SJCRH30 (cell line): Measurements from ENCODE around the gene IRF4. TPM values are rescaled to one million over a fixed set of nuclear protein-coding genes. Genes with fewer than 3 reads are reported as not detected.

ENCODE experiments used
- DNase-seq, 2 experiments: peaks; one replicate each; pipeline ENCODE4 v3.0.0-alpha.2; 2015 to 2020
- H3K27ac ChIP-seq: fragments of 250-450 bp; sonication (Bioruptor Pico); 2 replicates; pipeline ENCODE4 v1.5.1; 2020; ENCODE audit warnings: mild to moderate bottlenecking, moderate library complexity
- H3K27me3 ChIP-seq: fragments of 250-450 bp; sonication (Bioruptor Pico); 2 replicates; pipeline ENCODE4 v1.5.1; 2020; ENCODE audit warnings: mild to moderate bottlenecking, moderate library complexity
- H3K36me3 ChIP-seq: fragments of 250-450 bp; sonication (Bioruptor Pico); 2 replicates; pipeline ENCODE4 v1.5.1; 2020; ENCODE audit warnings: mild to moderate bottlenecking, moderate library complexity
- H3K4me1 ChIP-seq: fragments of 250-450 bp; sonication (Bioruptor Pico); 2 replicates; pipeline ENCODE4 v1.5.1; 2020; ENCODE audit warnings: mild to moderate bottlenecking, moderate library complexity
- H3K4me3 ChIP-seq: fragments of 250-450 bp; sonication (Bioruptor Pico); 2 replicates; pipeline ENCODE4 v1.5.1; 2020; ENCODE audit warnings: mild to moderate bottlenecking, moderate library complexity
- H3K9me3 ChIP-seq: fragments of 250-450 bp; sonication (Bioruptor Pico); replicated peaks from 2 replicates; pipeline ENCODE4 v1.5.1; 2020; ENCODE audit warnings: mild to moderate bottlenecking, moderate library complexity
- total RNA-seq: library from RNA; depleted of rRNA; stranded (reverse); fragments of >200 nt; shearing (Covaris generic); gene quantifications from 2 replicates; pipeline ENCODE4 v1.2.3, GENCODE V29; 2014

Gene IRF4
- total RNA-seq, 1 experiment from 2014 or later = not detected

DNA sequence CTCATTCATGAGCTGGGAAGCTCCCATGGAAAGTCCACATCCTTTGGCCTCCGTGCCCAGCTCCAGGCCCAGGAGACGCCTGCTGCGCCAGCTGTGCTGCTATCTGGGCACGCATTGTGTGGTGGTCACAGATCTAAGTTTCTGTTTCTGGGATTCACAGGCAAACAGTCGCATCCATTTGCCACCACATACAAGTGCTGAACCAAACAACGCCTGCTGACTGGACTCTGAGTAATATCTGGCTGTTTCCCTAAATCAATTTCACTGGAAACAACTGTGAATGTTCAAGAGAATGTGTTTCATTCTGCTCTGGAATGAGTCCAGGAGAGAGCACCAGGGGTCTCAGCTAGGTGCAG lies 45.5 kb downstream of the IRF4 start:
- Histone ChIP-seq H3K4me1 (no peaks in the 10 kb centered on the region), H3K4me3 (no peak overlapping the region), H3K27me3 (no peaks in the 10 kb centered on the region), H3K36me3 (no peaks in the 10 kb centered on the region), H3K9me3 (no peaks in the 10 kb centered on the region), H3K27ac (no peak overlapping the region)
- DNase-seq = no peak

GRCh38 chr6:438634-439170 lies 47.1 kb downstream of the IRF4 start:
- no peak for DNase-seq
- no peaks in the 10 kb centered on the region for H3K9me3 ChIP-seq
- no peaks in the 10 kb centered on the region for H3K36me3 ChIP-seq

DNA sequence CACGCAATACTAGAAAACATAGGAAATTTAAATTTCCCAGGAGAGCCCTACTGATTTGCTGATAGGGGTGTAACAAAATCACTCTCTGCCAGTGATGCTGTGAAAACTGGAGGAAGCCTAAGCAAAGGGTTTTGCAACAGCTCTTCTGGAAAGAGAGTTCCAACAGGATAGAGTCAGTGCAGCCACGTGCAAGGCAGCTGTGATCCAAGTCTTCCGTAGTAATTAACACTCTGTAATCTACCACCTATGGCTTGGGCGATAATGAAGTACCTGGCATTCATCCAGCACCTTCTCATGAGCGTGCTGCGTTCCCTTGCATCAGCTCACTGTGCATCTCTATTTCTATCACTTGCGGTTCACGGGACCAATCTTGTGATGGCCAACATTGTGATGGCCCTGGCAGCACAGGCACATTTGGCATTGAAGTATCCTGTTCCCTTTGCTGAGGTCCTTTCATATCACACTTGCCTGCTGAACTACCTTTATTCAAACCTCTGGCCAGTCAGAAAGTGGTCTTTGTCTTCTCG lies 48.2 kb downstream of the IRF4 start:
- Histone ChIP-seq H3K36me3 (no peaks in the 10 kb centered on the region), H3K27me3 (no peaks in the 10 kb centered on the region), H3K27ac (no peak overlapping the region), H3K4me3 (no peak overlapping the region), H3K4me1 (no peaks in the 10 kb centered on the region), H3K9me3 (no peaks in the 10 kb centered on the region)
- DNase-seq = no peak

More at GRCh38 chr6:438634-439170, 47.1 kb downstream of the IRF4 start:
- Histone ChIP-seq H3K4me3 (no peak overlapping the region), H3K4me1 (no peaks in the 10 kb centered on the region), H3K27me3 (no peaks in the 10 kb centered on the region), H3K27ac (no peak overlapping the region)

DNA sequence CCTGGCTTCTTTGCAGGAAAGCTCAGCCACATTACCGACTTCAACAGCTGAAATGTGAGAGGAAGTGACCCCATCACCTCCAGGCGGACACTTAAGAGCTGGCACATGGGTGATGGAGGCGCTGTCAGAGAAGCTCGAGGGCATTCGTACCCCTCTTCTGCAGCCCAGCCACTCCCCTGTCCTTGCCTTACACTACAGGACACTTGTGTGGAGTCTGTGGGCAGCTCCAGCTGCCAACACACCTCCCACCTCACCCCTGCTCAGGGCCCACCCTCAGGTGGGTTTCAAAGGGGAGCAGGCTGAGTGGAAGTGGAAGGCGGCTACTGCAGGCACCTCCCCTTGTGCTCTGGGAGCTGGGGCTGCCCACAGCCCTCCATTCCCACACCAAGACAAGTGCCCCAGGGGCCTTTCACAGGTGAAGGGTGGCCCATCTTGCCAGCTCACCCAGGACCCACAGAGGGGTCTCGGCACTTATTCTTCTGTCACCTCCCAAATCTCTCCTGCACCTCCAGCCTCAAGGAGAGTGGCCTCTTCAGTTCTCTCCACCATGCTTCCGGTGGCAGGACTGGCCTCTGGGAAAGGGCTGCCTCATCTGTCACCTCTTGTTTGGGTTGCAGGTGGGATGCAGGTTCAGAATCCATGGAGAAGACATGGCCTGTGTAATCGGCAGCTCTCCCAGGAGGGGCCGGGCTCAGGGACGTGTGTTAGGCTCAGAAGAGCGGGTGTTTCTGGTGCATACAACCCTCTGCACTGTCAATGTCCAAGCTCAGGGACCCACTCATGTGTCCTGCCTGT lies 49.8 kb downstream of the IRF4 start:
- DNase-seq = no peak
- Histone ChIP-seq H3K4me3 (no peak overlapping the region), H3K27me3 (no peaks in the 10 kb centered on the region), H3K4me1 (no peaks in the 10 kb centered on the region), H3K9me3 (no peaks in the 10 kb centered on the region), H3K36me3 (no peaks in the 10 kb centered on the region), H3K27ac (no peak overlapping the region)

DNA sequence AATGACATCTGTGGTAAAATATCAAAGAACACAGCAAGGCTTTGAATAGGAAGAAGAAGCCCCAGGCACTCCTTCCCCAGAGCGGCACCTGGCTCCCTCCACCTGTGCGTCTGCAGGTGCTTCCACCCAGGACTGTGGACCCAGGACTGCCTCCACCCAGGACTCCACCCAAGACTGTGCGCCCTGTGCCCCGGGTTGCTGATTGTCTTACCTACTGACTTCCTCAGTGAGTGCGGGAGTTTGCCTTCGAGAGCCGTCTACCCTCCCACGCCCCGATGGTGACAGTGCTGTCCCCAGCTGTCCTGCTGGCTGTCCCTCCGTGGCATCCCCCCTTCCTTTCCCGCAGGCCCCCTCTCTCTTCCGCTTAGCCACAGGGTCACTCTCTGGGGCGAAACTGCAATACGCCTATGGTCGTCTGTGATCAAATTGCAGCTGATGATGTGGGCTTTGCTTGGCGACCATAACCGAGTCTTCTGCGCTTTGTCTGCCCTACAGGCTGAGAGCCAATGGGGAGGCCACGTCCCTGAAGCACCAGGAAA lies 52.1 kb downstream of the IRF4 start:
- H3K36me3 ChIP-seq = no peaks in the 10 kb centered on the region
- no peak for DNase-seq
- H3K27ac ChIP-seq = no peak overlapping the region
- no peak overlapping the region for H3K4me3 ChIP-seq
- no peaks in the 10 kb centered on the region for H3K9me3 ChIP-seq
- H3K27me3 ChIP-seq = no peaks in the 10 kb centered on the region
- no peaks in the 10 kb centered on the region for H3K4me1 ChIP-seq

DNA sequence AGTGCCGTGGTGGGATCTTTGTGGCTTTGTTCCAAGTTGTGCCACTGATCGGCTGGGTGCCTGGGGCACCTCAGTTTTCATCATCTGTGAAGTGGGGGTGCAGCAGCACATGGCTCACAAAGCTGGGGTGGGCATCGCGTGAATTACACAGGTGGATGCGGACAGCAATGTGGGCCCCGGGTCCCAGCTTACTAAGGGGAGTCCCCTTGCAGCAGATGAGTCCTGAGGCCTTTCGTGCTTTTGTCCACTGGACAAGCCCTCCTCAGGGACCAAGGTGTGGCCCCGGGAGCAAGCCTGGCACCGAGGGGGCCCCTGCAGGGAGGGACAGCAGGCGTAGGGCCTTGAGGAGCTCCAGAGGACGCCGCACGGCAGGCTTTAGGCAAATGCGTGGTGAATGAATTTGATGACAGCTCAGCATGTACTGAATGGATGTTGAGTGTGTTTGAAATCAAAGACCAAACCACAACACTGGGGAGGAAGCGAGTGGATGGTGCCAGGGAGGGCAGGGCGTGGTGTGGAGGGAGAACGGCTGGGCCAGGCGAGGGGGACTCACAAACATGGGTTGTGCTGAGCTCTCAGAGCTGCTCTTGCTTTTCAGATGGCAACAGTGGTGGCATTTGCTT lies 53.2 kb downstream of the IRF4 start:
- H3K27ac ChIP-seq = no peak overlapping the region

GRCh38 chr6:445571-446417 lies 54.2 kb downstream of the IRF4 start:
- H3K36me3 ChIP-seq = no peaks in the 10 kb centered on the region
- H3K27ac ChIP-seq = no peak overlapping the region
- H3K27me3 ChIP-seq = no peaks in the 10 kb centered on the region
- H3K4me1 ChIP-seq = no peaks in the 10 kb centered on the region
- no peak overlapping the region for H3K4me3 ChIP-seq
- DNase-seq = no peak
- no peaks in the 10 kb centered on the region for H3K9me3 ChIP-seq

More for the DNA sequence above, 53.2 kb downstream of the IRF4 start:
- no peak for DNase-seq
- Histone ChIP-seq H3K36me3 (no peaks in the 10 kb centered on the region), H3K9me3 (no peaks in the 10 kb centered on the region), H3K27me3 (no peaks in the 10 kb centered on the region), H3K4me3 (no peak overlapping the region), H3K4me1 (no peaks in the 10 kb centered on the region)

- Histone ChIP-seq H3K4me1 (no peaks in the 10 kb centered on the region), H3K27ac (no peak overlapping the region), H3K4me3 (no peak overlapping the region), H3K27me3 (no peaks in the 10 kb centered on the region), H3K9me3 (no peaks in the 10 kb centered on the region), H3K36me3 (no peaks in the 10 kb centered on the region)
- no peak for DNase-seq
Measured at GRCh38 chr6:446418-447366, 55.1 kb downstream of the IRF4 start.

DNA sequence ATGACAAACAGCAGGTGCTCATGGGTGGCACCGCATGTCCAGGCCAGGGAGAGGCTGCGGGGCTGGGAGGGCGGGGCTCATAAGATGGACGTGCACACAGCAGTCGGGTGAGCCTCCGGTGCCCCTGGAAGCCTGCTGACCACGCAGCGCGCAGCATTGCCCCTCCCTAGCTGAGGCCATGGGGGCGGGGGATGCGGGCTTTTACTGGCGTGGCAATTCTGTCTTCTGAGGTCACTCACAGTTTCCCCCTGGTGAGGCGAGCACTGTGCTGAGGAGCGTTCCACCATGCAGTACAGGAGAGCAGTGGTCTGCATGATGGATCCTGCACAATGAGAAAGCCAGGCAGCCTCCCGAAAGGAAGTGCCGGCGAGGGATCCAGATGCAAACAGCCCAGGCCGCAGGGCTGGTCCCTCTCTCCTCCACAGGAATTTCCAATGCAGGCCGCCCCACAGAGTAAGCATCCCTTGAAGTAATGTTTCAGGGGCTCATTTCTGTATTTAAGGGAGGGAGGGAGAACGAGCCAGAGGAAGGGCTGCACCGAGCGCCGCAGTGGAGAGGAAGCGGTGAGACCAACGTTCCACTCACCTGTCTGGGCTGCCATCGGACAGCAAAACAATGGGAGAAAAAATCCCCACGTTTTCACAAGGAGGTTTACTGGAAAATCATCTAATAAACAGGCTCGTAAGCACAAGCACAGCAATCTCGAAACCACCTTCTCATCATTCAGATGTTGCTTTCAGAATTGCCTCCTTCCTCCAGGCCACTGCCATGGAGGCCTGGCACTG lies 56.0 kb downstream of the IRF4 start:
- Histone ChIP-seq H3K4me3 (no peak overlapping the region), H3K4me1 (no peaks in the 10 kb centered on the region), H3K27me3 (no peaks in the 10 kb centered on the region), H3K27ac (no peak overlapping the region), H3K9me3 (no peaks in the 10 kb centered on the region), H3K36me3 (no peaks in the 10 kb centered on the region)
- no peak for DNase-seq

- no peaks in the 10 kb centered on the region for H3K9me3 ChIP-seq
Measured at GRCh38 chr6:448296-449056, 56.9 kb downstream of the IRF4 start.

DNA sequence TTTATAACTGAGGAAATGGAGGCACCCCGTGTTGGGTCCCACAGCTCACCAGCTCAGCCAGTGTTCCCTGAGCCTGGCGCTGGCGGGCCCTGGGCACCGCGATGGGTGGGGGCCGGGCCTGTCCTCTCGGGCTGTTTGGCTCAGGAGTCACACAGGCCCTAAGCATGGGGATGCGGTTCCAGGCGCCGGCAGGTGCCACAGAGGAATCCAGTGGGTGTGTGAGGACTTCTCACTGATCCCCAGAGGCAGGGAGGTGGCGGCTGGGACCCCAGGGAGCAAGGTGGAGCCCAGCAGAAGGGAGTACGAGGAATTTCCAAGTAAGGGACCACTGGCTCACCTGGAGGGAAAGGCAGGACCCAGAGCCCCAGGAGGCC lies 57.5 kb downstream of the IRF4 start:
- no peak for DNase-seq
- Histone ChIP-seq H3K9me3 (no peaks in the 10 kb centered on the region), H3K27me3 (no peaks in the 10 kb centered on the region), H3K27ac (no peak overlapping the region), H3K4me3 (no peak overlapping the region), H3K36me3 (no peaks in the 10 kb centered on the region), H3K4me1 (no peaks in the 10 kb centered on the region)

More at GRCh38 chr6:448296-449056, 56.9 kb downstream of the IRF4 start:
- H3K27me3 ChIP-seq = no peaks in the 10 kb centered on the region
- no peaks in the 10 kb centered on the region for H3K36me3 ChIP-seq
- no peaks in the 10 kb centered on the region for H3K4me1 ChIP-seq
- H3K4me3 ChIP-seq = no peak overlapping the region
- DNase-seq = no peak
- H3K27ac ChIP-seq = no peak overlapping the region

DNA sequence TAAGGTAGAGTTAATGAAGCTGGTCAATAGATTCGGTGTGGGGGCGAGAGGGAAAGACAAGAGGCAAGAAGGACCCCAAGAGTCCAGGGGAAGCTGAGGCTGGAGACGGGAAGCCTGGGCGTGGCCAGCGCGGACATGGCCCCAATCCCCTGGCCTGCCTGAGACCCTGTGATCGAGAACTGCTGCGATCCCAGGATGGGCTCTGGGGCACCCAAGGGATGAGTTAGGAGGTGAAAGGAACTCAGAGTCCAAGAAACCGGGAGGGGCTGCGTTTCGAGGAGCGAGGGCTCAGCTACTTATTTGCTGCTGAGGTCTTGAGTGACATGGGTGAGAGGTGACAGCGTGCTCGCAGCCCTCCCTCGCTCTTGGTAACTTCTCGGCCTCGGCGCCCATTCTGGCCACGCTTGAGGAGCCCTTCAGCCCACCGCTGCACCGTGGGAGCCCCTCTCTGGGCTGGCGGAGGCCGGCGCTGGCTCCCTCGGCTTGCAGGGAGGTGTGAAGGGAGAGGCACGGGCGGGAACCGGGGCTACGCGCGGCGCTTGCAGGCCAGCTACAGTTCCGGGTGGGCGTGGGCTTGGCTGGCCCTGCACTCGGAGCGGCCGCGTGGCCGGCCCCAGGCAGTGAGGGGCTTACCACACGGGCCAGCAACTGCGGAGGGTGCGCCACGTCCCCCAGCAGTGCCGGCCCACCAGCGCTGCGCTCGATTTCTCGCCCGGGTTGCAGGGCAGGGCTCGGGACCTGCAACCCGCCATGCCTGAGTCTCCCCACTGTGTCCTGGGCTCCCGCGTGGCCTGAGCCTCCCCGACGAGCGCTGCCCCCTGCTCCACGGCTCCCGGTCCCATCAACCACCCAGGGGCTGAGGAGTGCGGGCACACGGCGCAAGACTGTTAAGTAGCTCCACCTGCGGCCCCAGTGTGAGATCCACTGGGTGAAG lies 58.2 kb downstream of the IRF4 start:
- H3K4me1 ChIP-seq = no peaks in the 10 kb centered on the region
- H3K4me3 ChIP-seq = no peak overlapping the region
- H3K9me3 ChIP-seq = no peaks in the 10 kb centered on the region
- H3K36me3 ChIP-seq = no peaks in the 10 kb centered on the region
- DNase-seq = no peak
- H3K27me3 ChIP-seq = no peaks in the 10 kb centered on the region
- H3K27ac ChIP-seq = no peak overlapping the region
